Measurements from ENCODE around the gene GRIA4.

- no peak for TF ChIP-seq CTCF (conservative IDR thresholded peaks at IDR 0.05 in 1 of 2, IDR thresholded peaks at IDR 0.05 in 1 of 2; ENCODE audit: extremely low read depth in 1 of 2, insufficient read depth in 1 of 2, low read depth in 1 of 2, low read length in 2 of 2)
- no peak for TF ChIP-seq EZH2 (IDR thresholded peaks at IDR 0.05; ENCODE audit: borderline replicate concordance, low read length)
Measured at GRCh38 chr11:105827906-105828305, 218.0 kb downstream of the GRIA4 start.

Measured in mammary epithelial cell (primary cell).